Measurements from ENCODE around the gene CDH11. TPM values are rescaled to one million over a fixed set of nuclear protein-coding genes. Genes with fewer than 3 reads are reported as not detected.

CDH11 gene
- polyA plus RNA-seq, 1 donor (not counting 4 experiments of a cell fraction or from before 2014, with no cell fraction given) = 36.8 TPM

DNA sequence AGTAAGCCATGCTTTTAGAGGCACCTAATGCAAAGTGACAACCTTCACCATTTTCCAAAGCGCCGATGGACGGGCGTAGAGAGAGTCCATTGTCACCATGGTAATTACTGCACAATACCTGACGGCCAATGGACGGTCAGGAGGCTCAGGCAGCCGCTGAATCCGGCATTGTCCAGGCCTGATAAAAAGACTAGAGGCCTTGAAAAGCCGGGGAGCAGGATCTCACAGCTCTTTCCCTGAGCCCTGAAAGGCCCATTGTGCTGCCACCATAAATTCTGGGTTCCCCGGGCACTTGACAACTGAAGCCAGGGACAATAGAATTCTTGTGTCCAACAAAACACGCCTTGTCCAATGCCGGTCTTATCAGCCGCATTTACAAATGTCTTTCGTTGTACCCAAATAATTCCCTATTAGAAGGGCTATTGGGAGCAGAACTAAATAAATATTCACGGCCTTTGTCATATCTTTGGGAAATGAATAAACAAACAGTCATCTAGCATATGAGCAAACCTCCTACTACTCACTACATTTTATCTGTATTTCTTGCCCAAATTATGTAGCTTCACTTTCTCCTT is 62.4 kb downstream of the CDH11 start:
- Histone ChIP-seq H3K4me2 (ENCODE audit: control insufficient read depth, extremely low read depth, insufficient read depth, low read depth, low read length) (no peak overlapping the region), H2AFZ (ENCODE audit: control insufficient read depth, low read length) (no peak overlapping the region), H3K9me3 (ENCODE audit: control insufficient read depth, low read depth, low read length) (no peaks in the 10 kb centered on the region), H3K79me2 (ENCODE audit: control insufficient read depth, insufficient read depth, low read length) (peaks cover 30% of the 10 kb centered on the region), H3K4me1 (ENCODE audit: control insufficient read depth, extremely low read depth, insufficient read depth, low read length) (peaks cover 5% of the 10 kb centered on the region), H3K36me3 (ENCODE audit: control insufficient read depth in 2 of 2, extremely low read depth in 1 of 2, insufficient read depth in 2 of 2, low read length in 2 of 2) (no peaks in the 10 kb centered on the region), H4K20me1 (ENCODE audit: control insufficient read depth, extremely low read depth, insufficient read depth, low read length) (no peaks in the 10 kb centered on the region), H3K9ac (ENCODE audit: control insufficient read depth, extremely low read depth, insufficient read depth, low read length) (no peak overlapping the region), H3K27me3 (ENCODE audit: control insufficient read depth, extremely low read depth, insufficient read depth, low read length) (no peaks in the 10 kb centered on the region), H3K27ac (ENCODE audit: control insufficient read depth, insufficient read depth, low read length) (no peak overlapping the region), H3K9me1 (ENCODE audit: control insufficient read depth, extremely low read depth, insufficient read depth, low read length) (no peaks in the 10 kb centered on the region), H3K4me3 (ENCODE audit: control insufficient read depth in 2 of 3, extremely low read depth in 1 of 3, insufficient read depth in 2 of 3, low read depth in 1 of 3, low read length in 3 of 3) (no peak overlapping the region)
- dilution Hi-C loops (cut with MboI; ENCODE audit: extremely low pct_ligation_motif_present, low sequenced_read_pairs) = no loop called here
- FAIRE-seq = no peak
- TF ChIP-seq, protein P1, sequence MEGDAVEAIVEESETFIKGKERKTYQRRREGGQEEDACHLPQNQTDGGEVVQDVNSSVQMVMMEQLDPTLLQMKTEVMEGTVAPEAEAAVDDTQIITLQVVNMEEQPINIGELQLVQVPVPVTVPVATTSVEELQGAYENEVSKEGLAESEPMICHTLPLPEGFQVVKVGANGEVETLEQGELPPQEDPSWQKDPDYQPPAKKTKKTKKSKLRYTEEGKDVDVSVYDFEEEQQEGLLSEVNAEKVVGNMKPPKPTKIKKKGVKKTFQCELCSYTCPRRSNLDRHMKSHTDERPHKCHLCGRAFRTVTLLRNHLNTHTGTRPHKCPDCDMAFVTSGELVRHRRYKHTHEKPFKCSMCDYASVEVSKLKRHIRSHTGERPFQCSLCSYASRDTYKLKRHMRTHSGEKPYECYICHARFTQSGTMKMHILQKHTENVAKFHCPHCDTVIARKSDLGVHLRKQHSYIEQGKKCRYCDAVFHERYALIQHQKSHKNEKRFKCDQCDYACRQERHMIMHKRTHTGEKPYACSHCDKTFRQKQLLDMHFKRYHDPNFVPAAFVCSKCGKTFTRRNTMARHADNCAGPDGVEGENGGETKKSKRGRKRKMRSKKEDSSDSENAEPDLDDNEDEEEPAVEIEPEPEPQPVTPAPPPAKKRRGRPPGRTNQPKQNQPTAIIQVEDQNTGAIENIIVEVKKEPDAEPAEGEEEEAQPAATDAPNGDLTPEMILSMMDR (optimal IDR thresholded peaks at IDR 0.05 in 1 of 3, IDR thresholded peaks at IDR 0.05 in 1 of 3, conservative IDR thresholded peaks at IDR 0.05 in 1 of 3; ENCODE audit: extremely low read depth in 1 of 3, insufficient read depth in 2 of 3, low read length in 3 of 3) = no peak
- no peak for TF ChIP-seq EZH2 (IDR thresholded peaks at IDR 0.05; ENCODE audit: low read length)
- DNase-seq (ENCODE audit: low read depth, low spot score) = no peak

DNA sequence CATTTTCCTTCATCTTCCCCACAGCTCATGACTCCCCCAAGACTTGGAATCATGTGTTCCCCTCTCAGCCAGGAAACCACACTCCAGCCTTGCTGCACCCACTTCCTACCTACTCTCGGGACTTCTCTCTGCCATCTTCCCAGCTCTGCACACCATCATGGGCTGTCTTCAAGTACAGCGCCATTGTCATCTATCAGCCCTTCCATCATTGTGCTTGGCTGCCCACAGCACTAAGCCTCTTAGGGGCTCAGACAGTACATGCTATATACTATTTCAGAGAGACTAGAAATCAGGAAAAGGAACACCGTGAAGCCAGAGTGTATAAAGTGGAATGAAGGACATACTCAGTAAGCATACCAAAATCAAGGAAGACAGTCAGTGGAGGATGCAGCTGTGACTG is 64.7 kb downstream of the CDH11 start:
- DNase-seq (ENCODE audit: low read depth, low spot score) (no peak), FAIRE-seq (no peak)
- no peak overlapping the region for H3K4me2 ChIP-seq (ENCODE audit: control insufficient read depth, extremely low read depth, insufficient read depth, low read depth, low read length)
- no peaks in the 10 kb centered on the region for H3K27me3 ChIP-seq (ENCODE audit: control insufficient read depth, extremely low read depth, insufficient read depth, low read length)
- H2AFZ ChIP-seq (ENCODE audit: control insufficient read depth, low read length) = no peak overlapping the region
- H3K79me2 ChIP-seq (ENCODE audit: control insufficient read depth, insufficient read depth, low read length) = peaks cover 22% of the 10 kb centered on the region
- dilution Hi-C loops (cut with MboI; ENCODE audit: extremely low pct_ligation_motif_present, low sequenced_read_pairs) = no loop called here
- no peak overlapping the region for H3K4me3 ChIP-seq (ENCODE audit: control insufficient read depth in 2 of 3, extremely low read depth in 1 of 3, insufficient read depth in 2 of 3, low read depth in 1 of 3, low read length in 3 of 3)
- H4K20me1 ChIP-seq (ENCODE audit: control insufficient read depth, extremely low read depth, insufficient read depth, low read length) = no peaks in the 10 kb centered on the region
- H3K36me3 ChIP-seq (ENCODE audit: control insufficient read depth in 2 of 2, extremely low read depth in 1 of 2, insufficient read depth in 2 of 2, low read length in 2 of 2) = no peaks in the 10 kb centered on the region
- no peaks in the 10 kb centered on the region for H3K9me1 ChIP-seq (ENCODE audit: control insufficient read depth, extremely low read depth, insufficient read depth, low read length)
- H3K27ac ChIP-seq (ENCODE audit: control insufficient read depth, insufficient read depth, low read length) = no peak overlapping the region
- no peak overlapping the region for H3K9ac ChIP-seq (ENCODE audit: control insufficient read depth, extremely low read depth, insufficient read depth, low read length)
- H3K4me1 ChIP-seq (ENCODE audit: control insufficient read depth, extremely low read depth, insufficient read depth, low read length) = no peaks in the 10 kb centered on the region
- TF ChIP-seq, protein P1 (optimal IDR thresholded peaks at IDR 0.05 in 1 of 3, IDR thresholded peaks at IDR 0.05 in 1 of 3, conservative IDR thresholded peaks at IDR 0.05 in 1 of 3; ENCODE audit: extremely low read depth in 1 of 3, insufficient read depth in 2 of 3, low read length in 3 of 3) = no peak
- TF ChIP-seq EZH2 (IDR thresholded peaks at IDR 0.05; ENCODE audit: low read length) = no peak
- H3K9me3 ChIP-seq (ENCODE audit: control insufficient read depth, low read depth, low read length) = no peaks in the 10 kb centered on the region
